Measurements from ENCODE around the gene HADH. TPM values are rescaled to one million over a fixed set of nuclear protein-coding genes. Genes with fewer than 3 reads are reported as not detected.
A peak's percentile ranks its signal among the peaks of the same experiment; 100 is the strongest.
"Not testable (repeated sequence)": the region's sequence is repeated elsewhere in the genome, so short reads cannot be mapped to it uniquely, and the experiment has no call there.

HADH gene
- polyA plus RNA-seq, 1 donor, result 195 TPM

DNA sequence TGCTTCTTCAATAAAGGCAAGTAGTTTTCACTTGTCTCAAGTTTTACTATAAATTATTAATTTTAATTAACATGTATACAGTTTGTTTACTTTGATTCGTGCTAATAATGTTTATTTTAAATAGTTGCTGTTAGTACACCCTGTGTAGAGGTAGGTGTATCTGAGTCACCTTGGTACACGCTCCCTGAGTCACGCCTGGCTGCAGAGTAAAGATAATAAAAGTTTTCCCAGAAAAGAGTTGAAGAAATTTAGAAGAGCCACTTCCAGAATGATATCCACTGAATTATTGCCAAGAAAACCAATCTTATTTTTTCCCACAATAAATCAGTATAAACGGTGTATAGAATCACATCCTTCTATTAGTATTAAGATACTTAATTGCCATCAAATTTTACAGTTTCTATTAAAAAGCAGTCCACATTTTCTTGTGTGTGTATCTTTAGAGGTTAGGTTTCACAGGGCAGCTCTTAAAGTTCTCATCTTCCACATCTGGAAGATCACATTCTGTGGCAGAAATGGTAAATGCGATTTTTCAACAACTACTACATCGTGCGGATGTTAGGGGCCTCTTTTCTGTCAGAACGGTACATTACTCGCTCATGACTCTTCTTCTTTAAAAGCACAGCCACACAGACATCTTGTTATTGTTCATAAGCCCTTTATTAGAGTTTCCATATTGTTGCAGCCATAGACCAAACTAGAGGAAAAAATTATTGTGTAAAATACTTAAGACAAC is 55.4 kb downstream of the HADH start:
- H3K36me3 ChIP-seq (ENCODE audit: control insufficient read depth, insufficient read depth, low read length), result no peaks in the 10 kb centered on the region
- no peaks in the 10 kb centered on the region for H3K4me1 ChIP-seq (ENCODE audit: control insufficient read depth, insufficient read depth, low read length)
- no peak for DNase-seq
- no peak overlapping the region for H3K4me3 ChIP-seq (ENCODE audit: low read length)
- no peaks in the 10 kb centered on the region for H3K9me3 ChIP-seq (ENCODE audit: control insufficient read depth, low read depth, low read length)
- H3K27ac ChIP-seq (ENCODE audit: low read length), result no peak overlapping the region
- H3K27me3 ChIP-seq (ENCODE audit: control insufficient read depth, insufficient read depth, low read length), result no peaks in the 10 kb centered on the region
- 66% methylated on average over 3 of the region's 9 CpGs for WGBS (ENCODE audit: insufficient coverage, low lambda C conversion rate)

- Histone ChIP-seq H3K36me3 (ENCODE audit: control insufficient read depth, insufficient read depth, low read length) (no peaks in the 10 kb centered on the region), H3K27me3 (ENCODE audit: control insufficient read depth, insufficient read depth, low read length) (no peaks in the 10 kb centered on the region), H3K4me1 (ENCODE audit: control insufficient read depth, insufficient read depth, low read length) (no peaks in the 10 kb centered on the region), H3K9me3 (ENCODE audit: control insufficient read depth, low read depth, low read length) (no peaks in the 10 kb centered on the region), H3K27ac (ENCODE audit: low read length) (no peak overlapping the region), H3K4me3 (ENCODE audit: low read length) (no peak overlapping the region)
- no CpG with 5 or more reads among the region's 3 CpGs for WGBS (ENCODE audit: insufficient coverage, low lambda C conversion rate)
- peak in 1 of 2 donors; percentile 25 for DNase-seq
Observed at GRCh38 chr4:108045687-108046024, 56.0 kb downstream of the HADH start.

GRCh38 chr4:108047199-108047598 is 57.5 kb downstream of the HADH start:
- H3K27me3 ChIP-seq (ENCODE audit: control insufficient read depth, insufficient read depth, low read length), result no peaks in the 10 kb centered on the region
- no peaks in the 10 kb centered on the region for H3K9me3 ChIP-seq (ENCODE audit: control insufficient read depth, low read depth, low read length)
- peaks cover 8% of the 10 kb centered on the region for H3K4me1 ChIP-seq (ENCODE audit: control insufficient read depth, insufficient read depth, low read length)
- no peak overlapping the region for H3K27ac ChIP-seq (ENCODE audit: low read length)
- WGBS (ENCODE audit: insufficient coverage, low lambda C conversion rate), result no CpG with 5 or more reads among the region's 2 CpGs
- no peaks in the 10 kb centered on the region for H3K36me3 ChIP-seq (ENCODE audit: control insufficient read depth, insufficient read depth, low read length)
- H3K4me3 ChIP-seq (ENCODE audit: low read length), result no peak overlapping the region
- DNase-seq, result no peak

- Histone ChIP-seq H3K27ac (ENCODE audit: low read length) (no peak overlapping the region), H3K4me1 (ENCODE audit: control insufficient read depth, insufficient read depth, low read length) (peaks cover 14% of the 10 kb centered on the region), H3K4me3 (ENCODE audit: low read length) (no peak overlapping the region), H3K9me3 (ENCODE audit: control insufficient read depth, low read depth, low read length) (no peaks in the 10 kb centered on the region), H3K27me3 (ENCODE audit: control insufficient read depth, insufficient read depth, low read length) (no peaks in the 10 kb centered on the region), H3K36me3 (ENCODE audit: control insufficient read depth, insufficient read depth, low read length) (no peaks in the 10 kb centered on the region)
- no peak for DNase-seq
- WGBS (ENCODE audit: insufficient coverage, low lambda C conversion rate), result 94% methylated on average over 1 of the region's 6 CpGs
Observed at GRCh38 chr4:108048157-108048556, 58.5 kb downstream of the HADH start.

GRCh38 chr4:108048997-108049396 is 59.3 kb downstream of the HADH start:
- no peaks in the 10 kb centered on the region for H3K9me3 ChIP-seq (ENCODE audit: control insufficient read depth, low read depth, low read length)
- no peaks in the 10 kb centered on the region for H3K27me3 ChIP-seq (ENCODE audit: control insufficient read depth, insufficient read depth, low read length)
- H3K4me3 ChIP-seq (ENCODE audit: low read length), result no peak overlapping the region
- no peak for DNase-seq
- 97% methylated on average over 5 of the region's 7 CpGs for WGBS (ENCODE audit: insufficient coverage, low lambda C conversion rate)
- peaks cover 20% of the 10 kb centered on the region for H3K4me1 ChIP-seq (ENCODE audit: control insufficient read depth, insufficient read depth, low read length)
- no peaks in the 10 kb centered on the region for H3K36me3 ChIP-seq (ENCODE audit: control insufficient read depth, insufficient read depth, low read length)
- no peak overlapping the region for H3K27ac ChIP-seq (ENCODE audit: low read length)

GRCh38 chr4:108049406-108049805 is 59.7 kb downstream of the HADH start:
- Histone ChIP-seq H3K36me3 (ENCODE audit: control insufficient read depth, insufficient read depth, low read length) (no peaks in the 10 kb centered on the region), H3K4me3 (ENCODE audit: low read length) (no peak overlapping the region), H3K9me3 (ENCODE audit: control insufficient read depth, low read depth, low read length) (no peaks in the 10 kb centered on the region), H3K27me3 (ENCODE audit: control insufficient read depth, insufficient read depth, low read length) (no peaks in the 10 kb centered on the region), H3K4me1 (ENCODE audit: control insufficient read depth, insufficient read depth, low read length) (peaks cover 24% of the 10 kb centered on the region), H3K27ac (ENCODE audit: low read length) (no peak overlapping the region)
- DNase-seq, result no peak
- 100% methylated on average over 1 of the region's 5 CpGs for WGBS (ENCODE audit: insufficient coverage, low lambda C conversion rate)

GRCh38 chr4:108050166-108051111 is 60.8 kb downstream of the HADH start:
- not testable (repeated sequence) for H3K4me3 ChIP-seq (ENCODE audit: low read length); H3K27me3 ChIP-seq (ENCODE audit: control insufficient read depth, insufficient read depth, low read length); H3K36me3 ChIP-seq (ENCODE audit: control insufficient read depth, insufficient read depth, low read length); H3K9me3 ChIP-seq (ENCODE audit: control insufficient read depth, low read depth, low read length); DNase-seq; H3K27ac ChIP-seq (ENCODE audit: low read length)
- peaks cover 24% of the 10 kb centered on the region for H3K4me1 ChIP-seq (ENCODE audit: control insufficient read depth, insufficient read depth, low read length)
- no CpG with 5 or more reads among the region's 10 CpGs for WGBS (ENCODE audit: insufficient coverage, low lambda C conversion rate)

DNA sequence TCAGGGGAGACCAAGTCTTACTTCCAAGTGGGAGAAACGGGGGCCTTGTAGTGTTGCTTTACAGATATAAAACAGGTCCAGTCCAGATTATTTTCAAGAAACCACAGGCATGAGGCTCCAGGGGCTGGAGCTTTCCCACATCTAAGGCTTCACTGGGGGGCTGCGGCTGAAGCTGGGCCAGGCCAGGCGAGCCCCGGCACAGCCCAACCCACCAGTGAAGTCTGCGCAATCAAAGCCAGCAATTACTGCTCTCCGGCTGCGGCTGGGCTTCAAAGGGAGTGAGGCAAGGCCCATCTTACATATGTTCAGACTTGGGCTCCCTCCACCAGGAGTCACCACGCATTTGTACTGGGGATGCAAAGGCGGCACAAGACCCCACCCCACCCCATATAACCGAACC is 61.7 kb downstream of the HADH start:
- no CpG with 5 or more reads among the region's 10 CpGs for WGBS (ENCODE audit: insufficient coverage, low lambda C conversion rate)
- no peak overlapping the region for H3K4me3 ChIP-seq (ENCODE audit: low read length)
- no peak overlapping the region for H3K27ac ChIP-seq (ENCODE audit: low read length)
- no peaks in the 10 kb centered on the region for H3K36me3 ChIP-seq (ENCODE audit: control insufficient read depth, insufficient read depth, low read length)
- no peaks in the 10 kb centered on the region for H3K27me3 ChIP-seq (ENCODE audit: control insufficient read depth, insufficient read depth, low read length)
- H3K9me3 ChIP-seq (ENCODE audit: control insufficient read depth, low read depth, low read length), result no peaks in the 10 kb centered on the region
- DNase-seq, result no peak
- H3K4me1 ChIP-seq (ENCODE audit: control insufficient read depth, insufficient read depth, low read length), result peaks cover 24% of the 10 kb centered on the region

- Histone ChIP-seq H3K9me3 (ENCODE audit: control insufficient read depth, low read depth, low read length) (no peaks in the 10 kb centered on the region), H3K36me3 (ENCODE audit: control insufficient read depth, insufficient read depth, low read length) (no peaks in the 10 kb centered on the region), H3K27me3 (ENCODE audit: control insufficient read depth, insufficient read depth, low read length) (no peaks in the 10 kb centered on the region), H3K4me3 (ENCODE audit: low read length) (no peak overlapping the region), H3K4me1 (ENCODE audit: control insufficient read depth, insufficient read depth, low read length) (peaks cover 24% of the 10 kb centered on the region), H3K27ac (ENCODE audit: low read length) (peak overlapping the region; percentile 73)
- WGBS (ENCODE audit: insufficient coverage, low lambda C conversion rate), result no CpG with 5 or more reads among the region's 2 CpGs
- peak; percentile 74 to 91 for DNase-seq
Observed at GRCh38 chr4:108052558-108053120, 63.0 kb downstream of the HADH start.

DNA sequence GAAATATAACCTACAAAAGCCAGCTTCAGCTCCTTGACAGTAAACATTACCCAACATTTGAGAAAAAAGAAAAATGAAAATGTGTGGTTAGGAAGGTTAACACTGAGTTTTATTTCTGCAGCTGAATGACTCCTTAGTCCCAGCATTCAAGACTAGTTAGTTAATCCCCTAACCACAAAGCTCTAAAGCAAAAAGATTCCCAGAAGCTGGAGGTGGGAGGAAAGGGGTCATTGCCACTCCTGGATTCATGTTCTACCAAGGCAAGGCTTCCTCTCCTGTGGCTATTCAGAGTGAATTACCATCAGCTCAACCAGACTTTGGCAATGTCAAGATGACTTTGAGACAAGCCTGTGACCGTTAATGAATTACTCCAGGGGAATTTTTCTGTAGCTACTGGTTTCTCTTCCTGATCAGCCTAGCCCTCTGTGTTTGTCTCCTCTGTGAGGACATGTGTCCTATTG is 63.6 kb downstream of the HADH start:
- Histone ChIP-seq H3K27ac (ENCODE audit: low read length) (peak overlapping the region; percentile 63), H3K9me3 (ENCODE audit: control insufficient read depth, low read depth, low read length) (no peaks in the 10 kb centered on the region), H3K4me3 (ENCODE audit: low read length) (no peak overlapping the region), H3K36me3 (ENCODE audit: control insufficient read depth, insufficient read depth, low read length) (no peaks in the 10 kb centered on the region), H3K27me3 (ENCODE audit: control insufficient read depth, insufficient read depth, low read length) (no peaks in the 10 kb centered on the region), H3K4me1 (ENCODE audit: control insufficient read depth, insufficient read depth, low read length) (peaks cover 24% of the 10 kb centered on the region)
- WGBS (ENCODE audit: insufficient coverage, low lambda C conversion rate), result no CpG with 5 or more reads among the region's 1 CpG
- peak; percentile 51 to 74 for DNase-seq
